HG03064 (cell line): ENCODE results near the gene TANC1.

ENCODE experiments used
- ATAC-seq: cut with Tn5 transposase; IDR thresholded peaks from one replicate; pipeline ENCODE4 v1.9.1; 2021; ENCODE audit warnings: low read depth; ENCODE audit not compliant: unreplicated experiment

Gene TANC1

GRCh38 chr2:159153063-159153462 lies 184.6 kb downstream of the TANC1 start:
- ATAC-seq, result no peak

GRCh38 chr2:159153463-159153862 lies 185.0 kb downstream of the TANC1 start:
- ATAC-seq, result no peak

GRCh38 chr2:159153951-159154350 lies 185.5 kb downstream of the TANC1 start:
- no peak for ATAC-seq

- no peak for ATAC-seq
Measured at GRCh38 chr2:159154366-159154765, 185.9 kb downstream of the TANC1 start.

GRCh38 chr2:159155320-159155719 lies 186.9 kb downstream of the TANC1 start:
- no peak for ATAC-seq

- ATAC-seq, result no peak
Measured at GRCh38 chr2:159155791-159156190, 187.4 kb downstream of the TANC1 start.

GRCh38 chr2:159156834-159157233 lies 188.4 kb downstream of the TANC1 start:
- no peak for ATAC-seq

GRCh38 chr2:159157361-159158209 lies 189.1 kb downstream of the TANC1 start:
- ATAC-seq, result peak; percentile 68

- no peak for ATAC-seq
Measured at GRCh38 chr2:159160412-159160811, 192.0 kb downstream of the TANC1 start.

GRCh38 chr2:159160954-159161353 lies 192.5 kb downstream of the TANC1 start:
- no peak for ATAC-seq

- ATAC-seq, result peak; percentile 57
Measured at GRCh38 chr2:159163930-159164329, 195.5 kb downstream of the TANC1 start.

- no peak for ATAC-seq
Measured at GRCh38 chr2:159164457-159164911, 196.0 kb downstream of the TANC1 start.

GRCh38 chr2:159165048-159165447 lies 196.6 kb downstream of the TANC1 start:
- no peak for ATAC-seq

GRCh38 chr2:159168707-159169106 lies 200.3 kb downstream of the TANC1 start:
- ATAC-seq, result no peak

- ATAC-seq, result no peak
Measured at GRCh38 chr2:159169187-159169586, 200.7 kb downstream of the TANC1 start.

- ATAC-seq, result no peak
Measured at GRCh38 chr2:159172403-159172802, 204.0 kb downstream of the TANC1 start.

GRCh38 chr2:159174759-159175158 lies 206.3 kb downstream of the TANC1 start:
- no peak for ATAC-seq

- ATAC-seq, result no peak
Measured at GRCh38 chr2:159175182-159175581, 206.7 kb downstream of the TANC1 start.

GRCh38 chr2:159175927-159176326 lies 207.5 kb downstream of the TANC1 start:
- ATAC-seq, result no peak

GRCh38 chr2:159176555-159176954 lies 208.1 kb downstream of the TANC1 start:
- no peak for ATAC-seq

- no peak for ATAC-seq
Measured at GRCh38 chr2:159177357-159177756, 208.9 kb downstream of the TANC1 start.

- no peak for ATAC-seq
Measured at GRCh38 chr2:159177957-159178356, 209.5 kb downstream of the TANC1 start.
